MM.1S (cell line): ENCODE measurements around the gene SCNM1.

Source experiments
- DNase-seq: peaks from one replicate; pipeline ENCODE4 v3.0.0-alpha.2; 2015
- H2AFZ ChIP-seq: fragments of 300-600 bp; sonication (generic); 2 replicates; pipeline ENCODE4 v1.6.0; 2016; ENCODE audit warnings: antibody characterized with exemption, low read length
- H3F3A ChIP-seq: fragments of 300-600 bp; sonication (generic); 2 replicates; pipeline ENCODE4 v1.6.1; 2016; ENCODE audit warnings: mild to moderate bottlenecking, antibody characterized with exemption, low read length, moderate library complexity, mixed read lengths; ENCODE audit not compliant: insufficient read depth
- H3K27ac ChIP-seq: fragments of 300-600 bp; sonication (generic); 2 replicates; pipeline ENCODE4 v1.5.1; 2016; ENCODE audit warnings: mild to moderate bottlenecking, low read length
- H3K27me3 ChIP-seq: fragments of 300-600 bp; sonication (generic); replicated peaks from 2 replicates; pipeline ENCODE4 v1.6.0; 2016; ENCODE audit warnings: low read length; ENCODE audit not compliant: insufficient read depth
- H3K36me3 ChIP-seq: fragments of 300-600 bp; sonication (generic); replicated peaks from 2 replicates; pipeline ENCODE4 v1.6.1; 2016; ENCODE audit warnings: mild to moderate bottlenecking, low read length, mixed read lengths; ENCODE audit not compliant: insufficient read depth
- H3K4me1 ChIP-seq: fragments of 300-600 bp; sonication (generic); 2 replicates; pipeline ENCODE4 v1.6.1; 2016; ENCODE audit warnings: low read length, mixed read lengths
- H3K4me2 ChIP-seq: fragments of 300-600 bp; sonication (generic); 2 replicates; pipeline ENCODE4 v1.6.0; 2016; ENCODE audit warnings: low read depth, low read length
- H3K4me3 ChIP-seq: fragments of 300-600 bp; sonication (generic); 2 replicates; pipeline ENCODE4 v1.5.1; 2016; ENCODE audit warnings: low read length, mixed read lengths
- H3K79me2 ChIP-seq: fragments of 300-600 bp; sonication (generic); 2 replicates; pipeline ENCODE4 v1.6.1; 2016; ENCODE audit warnings: mixed run types, low read length, mixed read lengths
- H3K9ac ChIP-seq: fragments of 300-600 bp; sonication (generic); 2 replicates; pipeline ENCODE4 v1.6.1; 2016; ENCODE audit warnings: low read length, mixed read lengths
- H3K9me2 ChIP-seq: fragments of 300-600 bp; sonication (generic); replicated peaks from 2 replicates; pipeline ENCODE4 v1.6.1; 2016; ENCODE audit warnings: mild to moderate bottlenecking, low read length, mixed read lengths; ENCODE audit not compliant: insufficient read depth
- H3K9me3 ChIP-seq: fragments of 300-600 bp; sonication (generic); replicated peaks from 2 replicates; pipeline ENCODE4 v1.6.1; 2016; ENCODE audit warnings: mild to moderate bottlenecking, low read length, mixed read lengths; ENCODE audit not compliant: insufficient read depth
- H4K20me1 ChIP-seq: fragments of 300-600 bp; sonication (generic); 2 replicates; pipeline ENCODE4 v1.6.1; 2016; ENCODE audit warnings: mild to moderate bottlenecking, low read length, moderate library complexity, mixed read lengths; ENCODE audit not compliant: insufficient read depth
- CTCF ChIP-seq: fragments of 300-600 bp; sonication (generic); IDR thresholded peaks from 2 replicates; pipeline ENCODE4 v1.5.1; 2016; ENCODE audit warnings: antibody characterized with exemption, low read length, mixed read lengths
- EZH2 ChIP-seq: fragments of 300-600 bp; sonication (generic); optimal IDR thresholded peaks from 2 replicates; pipeline ENCODE3; 2017; ENCODE audit warnings: low read depth, mild to moderate bottlenecking, antibody characterized with exemption, low read length, mixed read lengths
- EZH2phosphoT487 ChIP-seq: fragments of 300-600 bp; sonication (generic); IDR thresholded peaks from 2 replicates; pipeline ENCODE4 v1.6.1; 2018; ENCODE audit warnings: antibody characterized with exemption, low read length

Gene SCNM1

DNA sequence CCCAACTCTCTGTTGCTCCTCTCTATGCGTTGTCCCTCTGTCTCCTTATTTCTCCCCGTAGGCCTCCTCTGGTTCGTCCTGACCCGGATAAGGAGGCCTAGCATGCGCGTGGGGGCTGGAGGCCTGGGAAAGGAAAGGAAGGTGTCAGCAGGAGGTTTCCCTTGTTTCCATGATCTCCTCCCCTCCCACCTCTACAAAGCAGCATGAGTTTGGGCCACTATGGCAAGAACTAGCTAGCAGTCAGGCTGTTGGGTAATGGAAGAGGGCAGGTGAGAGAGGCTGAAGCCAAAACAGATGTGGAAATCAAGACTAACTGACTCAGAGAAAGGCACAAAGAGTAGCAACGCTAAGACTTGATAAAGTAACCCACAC, 18.8 kb upstream of the SCNM1 start:
- Histone ChIP-seq H3K9me3 (no peaks in the 10 kb centered on the region), H3K27me3 (peaks cover 15% of the 10 kb centered on the region), H3K9me2 (no peaks in the 10 kb centered on the region), H3K9ac (peak overlapping the region; percentile 56; the same call in 1 of the 2 replicates), H3K4me1 (peaks cover 8% of the 10 kb centered on the region; the same call in 1 of the 2 replicates), H3K4me2 (peak overlapping the region; percentile 100), H3K27ac (no peak overlapping the region), H3K4me3 (peak overlapping the region; percentile 96), H3F3A (no peaks in the 10 kb centered on the region), H3K36me3 (no peaks in the 10 kb centered on the region), H2AFZ (peak overlapping the region; percentile 99), H3K79me2 (no peaks in the 10 kb centered on the region), H4K20me1 (no peaks in the 10 kb centered on the region)
- DNase-seq = no peak
- no peak for TF ChIP-seq EZH2
- TF ChIP-seq CTCF = no peak
- no peak for TF ChIP-seq EZH2phosphoT487

DNA sequence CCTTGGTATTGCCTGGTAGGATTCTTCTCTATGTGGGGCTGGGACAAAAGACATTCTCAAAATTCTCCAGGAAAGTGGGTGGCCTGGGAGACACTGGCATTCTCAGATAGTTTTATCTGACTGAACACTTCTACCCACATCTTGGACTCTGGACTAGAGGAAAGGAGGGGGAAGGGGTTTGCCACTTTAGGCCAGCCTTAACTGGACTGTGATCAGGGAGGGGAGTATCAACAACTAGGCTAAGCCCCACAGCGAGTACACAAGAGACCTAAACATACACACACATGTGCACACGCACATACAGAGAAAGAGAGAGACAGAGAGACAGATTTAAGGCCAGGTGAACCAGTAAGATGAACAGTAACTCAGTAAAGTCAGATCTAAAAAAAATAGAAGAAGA, 18.3 kb upstream of the SCNM1 start:
- Histone ChIP-seq H3K9ac (no peak overlapping the region), H3K27me3 (peaks cover 15% of the 10 kb centered on the region), H3K27ac (no peak overlapping the region), H2AFZ (no peak overlapping the region), H3K4me3 (no peak overlapping the region), H3F3A (no peaks in the 10 kb centered on the region), H4K20me1 (no peaks in the 10 kb centered on the region), H3K79me2 (no peaks in the 10 kb centered on the region), H3K4me1 (peaks cover 8% of the 10 kb centered on the region; the same call in 1 of the 2 replicates), H3K9me3 (no peaks in the 10 kb centered on the region), H3K4me2 (peak overlapping the region; percentile 100; the same call in 1 of the 2 replicates), H3K9me2 (no peaks in the 10 kb centered on the region), H3K36me3 (no peaks in the 10 kb centered on the region)
- TF ChIP-seq EZH2 (no peak), CTCF (no peak), EZH2phosphoT487 (no peak)
- DNase-seq = no peak

- H3K36me3 ChIP-seq = no peaks in the 10 kb centered on the region
- H2AFZ ChIP-seq = no peak within 1 kb of the TSS
- H3K9me2 ChIP-seq = no peaks in the 10 kb centered on the region
- no peaks in the 10 kb centered on the region for H3K27me3 ChIP-seq
- TF ChIP-seq CTCF (no peak), EZH2phosphoT487 (no peak), EZH2 (no peak)
- DNase-seq = no peak
- H3F3A ChIP-seq = no peaks in the 10 kb centered on the region
- no peak within 1 kb of the TSS for H3K27ac ChIP-seq
- H3K9ac ChIP-seq = no peak within 1 kb of the TSS
- no peaks in the 10 kb centered on the region for H4K20me1 ChIP-seq
- no peaks in the 10 kb centered on the region for H3K79me2 ChIP-seq
- no peaks in the 10 kb centered on the region for H3K9me3 ChIP-seq
- no peak within 1 kb of the TSS for H3K4me2 ChIP-seq
- H3K4me3 ChIP-seq = no peak within 1 kb of the TSS
- no peaks in the 10 kb centered on the region for H3K4me1 ChIP-seq
These were observed 9.5 kb upstream of the SCNM1 start, which contains the start of gene TNFAIP8L2 for GRCh38 chr1:151156515-151156819. Gene TNFAIP8L2, plus strand, starts transcription at chr1:151156649. Its CDS starts 2,049 bp downstream, at chr1:151158698.

- H4K20me1 ChIP-seq = no peaks in the 10 kb centered on the region
- no peak overlapping the region for H3K4me3 ChIP-seq
- no peaks in the 10 kb centered on the region for H3K27me3 ChIP-seq
- H2AFZ ChIP-seq = no peak overlapping the region
- TF ChIP-seq CTCF = no peak
- no peak for TF ChIP-seq EZH2phosphoT487
- TF ChIP-seq EZH2 = no peak
- no peaks in the 10 kb centered on the region for H3K4me1 ChIP-seq
- no peaks in the 10 kb centered on the region for H3K79me2 ChIP-seq
- H3K9me2 ChIP-seq = no peaks in the 10 kb centered on the region
- DNase-seq = no peak
- H3K4me2 ChIP-seq = no peak overlapping the region
- no peak overlapping the region for H3K9ac ChIP-seq
- no peaks in the 10 kb centered on the region for H3K36me3 ChIP-seq
- H3K27ac ChIP-seq = no peak overlapping the region
- H3K9me3 ChIP-seq = no peaks in the 10 kb centered on the region
- H3F3A ChIP-seq = no peaks in the 10 kb centered on the region
These were observed 8.8 kb upstream of the SCNM1 start for GRCh38 chr1:151157067-151157531.
